C4-2B (cell line): Measurements from ENCODE around the gene NRSN1.

ENCODE experiments used
- H3K27ac ChIP-seq: fragments of 450-650 bp; 2 replicates; pipeline ENCODE4 v1.5.1; 2017
- ZFX ChIP-seq: fragments of 450-650 bp; IDR thresholded peaks from 2 replicates; pipeline ENCODE4 v1.6.1; 2017
- TF ChIP-seq, protein P1 (sequence below): fragments of 450-650 bp; conservative IDR thresholded peaks from 2 replicates; pipeline ENCODE4 v1.5.1; 2017; ENCODE audit warnings: mild to moderate bottlenecking

NRSN1 gene

GRCh38 chr6:24149296-24149695 lies 23.3 kb downstream of the NRSN1 start:
- H3K27ac ChIP-seq = no peak overlapping the region
- TF ChIP-seq, protein P1, sequence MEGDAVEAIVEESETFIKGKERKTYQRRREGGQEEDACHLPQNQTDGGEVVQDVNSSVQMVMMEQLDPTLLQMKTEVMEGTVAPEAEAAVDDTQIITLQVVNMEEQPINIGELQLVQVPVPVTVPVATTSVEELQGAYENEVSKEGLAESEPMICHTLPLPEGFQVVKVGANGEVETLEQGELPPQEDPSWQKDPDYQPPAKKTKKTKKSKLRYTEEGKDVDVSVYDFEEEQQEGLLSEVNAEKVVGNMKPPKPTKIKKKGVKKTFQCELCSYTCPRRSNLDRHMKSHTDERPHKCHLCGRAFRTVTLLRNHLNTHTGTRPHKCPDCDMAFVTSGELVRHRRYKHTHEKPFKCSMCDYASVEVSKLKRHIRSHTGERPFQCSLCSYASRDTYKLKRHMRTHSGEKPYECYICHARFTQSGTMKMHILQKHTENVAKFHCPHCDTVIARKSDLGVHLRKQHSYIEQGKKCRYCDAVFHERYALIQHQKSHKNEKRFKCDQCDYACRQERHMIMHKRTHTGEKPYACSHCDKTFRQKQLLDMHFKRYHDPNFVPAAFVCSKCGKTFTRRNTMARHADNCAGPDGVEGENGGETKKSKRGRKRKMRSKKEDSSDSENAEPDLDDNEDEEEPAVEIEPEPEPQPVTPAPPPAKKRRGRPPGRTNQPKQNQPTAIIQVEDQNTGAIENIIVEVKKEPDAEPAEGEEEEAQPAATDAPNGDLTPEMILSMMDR = no peak
- TF ChIP-seq ZFX = no peak

GRCh38 chr6:24149836-24150235 lies 23.8 kb downstream of the NRSN1 start:
- H3K27ac ChIP-seq = no peak overlapping the region
- no peak for TF ChIP-seq ZFX
- TF ChIP-seq, protein P1 = no peak

- TF ChIP-seq, protein P1 = no peak
- no peak for TF ChIP-seq ZFX
These were observed 26.0 kb downstream of the NRSN1 start for GRCh38 chr6:24152014-24152413.

GRCh38 chr6:24154121-24154520 lies 28.1 kb downstream of the NRSN1 start:
- H3K27ac ChIP-seq = no peak overlapping the region
- TF ChIP-seq, protein P1 = no peak
- no peak for TF ChIP-seq ZFX

More at GRCh38 chr6:24152014-24152413, 26.0 kb downstream of the NRSN1 start:
- H3K27ac ChIP-seq = no peak overlapping the region

DNA sequence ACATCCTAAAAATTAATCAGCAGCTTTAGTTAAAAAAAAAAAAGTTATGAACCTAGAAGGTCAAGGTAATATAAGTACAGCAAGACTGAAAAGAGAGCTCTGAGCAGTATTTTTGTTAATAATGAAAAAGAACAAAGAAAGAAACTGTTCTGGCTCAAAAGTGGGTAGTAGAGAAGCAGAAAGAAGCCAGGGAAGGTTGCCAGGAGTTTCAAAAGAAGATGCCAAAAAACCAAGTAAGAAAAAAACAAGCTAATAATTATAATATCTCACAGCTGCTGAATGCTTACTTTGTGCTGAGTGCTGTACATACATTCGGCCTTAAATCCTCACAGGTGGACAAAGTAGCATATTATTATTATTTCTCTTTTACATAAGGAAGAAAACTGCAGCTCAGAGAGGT lies 31.9 kb downstream of the NRSN1 start:
- TF ChIP-seq, protein P1 = no peak
- H3K27ac ChIP-seq = no peak overlapping the region

DNA sequence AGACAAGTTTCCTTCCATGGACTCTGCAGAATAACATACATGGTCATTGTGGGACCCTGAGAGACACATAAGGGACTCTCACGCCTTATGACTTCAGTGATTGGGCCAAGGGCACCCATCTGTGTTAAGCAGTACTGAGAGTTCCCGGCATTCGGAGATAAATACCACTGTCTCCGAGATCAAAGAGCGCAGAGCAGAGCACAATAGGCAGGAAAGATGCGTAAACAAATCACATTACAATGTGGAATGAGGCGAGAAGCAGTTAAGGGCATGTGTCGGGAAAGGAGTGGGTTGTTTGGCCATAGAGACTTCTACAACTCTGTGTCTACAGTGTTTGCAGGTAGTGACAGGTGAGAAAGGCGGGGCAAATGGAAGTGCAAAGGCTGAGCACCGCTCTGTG lies 57.6 kb downstream of the NRSN1 start:
- TF ChIP-seq ZFX = no peak
- no peak overlapping the region for H3K27ac ChIP-seq

DNA sequence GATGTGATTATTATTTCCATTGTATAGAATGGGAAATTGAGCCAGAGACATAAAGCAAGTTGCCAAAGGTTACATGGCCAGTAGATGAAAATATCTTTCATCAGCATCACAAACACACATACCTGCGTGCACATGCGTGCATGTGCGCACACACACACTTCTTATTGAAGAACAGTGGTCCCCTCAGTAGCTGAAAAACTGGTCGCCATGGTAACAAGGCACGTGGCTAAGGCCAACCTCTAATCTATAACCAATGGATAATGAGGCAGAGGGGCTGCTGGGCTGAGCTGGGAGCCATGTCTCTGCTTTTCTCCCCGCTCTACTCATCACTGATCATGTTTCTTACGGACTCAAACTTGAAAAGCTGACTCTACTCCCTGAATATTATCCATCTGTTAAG lies 60.3 kb downstream of the NRSN1 start:
- H3K27ac ChIP-seq = no peak overlapping the region

More for the DNA sequence above, 60.3 kb downstream of the NRSN1 start:
- TF ChIP-seq, protein P1 = no peak
- TF ChIP-seq ZFX = no peak
